Liver (tissue), 3 donors: Measurements from ENCODE around the gene SERPINA6.

ENCODE experiments used
- ATF3 ChIP-seq: IDR thresholded peaks from 2 replicates; pipeline ENCODE4 v1.6.1; 2016; ENCODE audit warnings: antibody characterized with exemption
- CTCF ChIP-seq: fragments of 150-350 bp; IDR thresholded peaks from 2 replicates; pipeline ENCODE4 v1.5.1; 2017; ENCODE audit warnings: improper control_type of control experiment, low read depth, low read length; ENCODE audit not compliant: missing input control
- EGR1 ChIP-seq, 2 donors: IDR thresholded peaks; 2 replicates each; pipeline ENCODE4 v1.6.1; 2016 to 2018; ENCODE audit warnings: antibody characterized with exemption in 2 of 2, low read depth in 2 of 2
- GABPA ChIP-seq, 2 donors: IDR thresholded peaks in 1 of 2; conservative IDR thresholded peaks in 1 of 2; 2 replicates each; pipeline ENCODE4 v1.6.1; 2016; ENCODE audit warnings: antibody characterized with exemption in 2 of 2, mild to moderate bottlenecking in 1 of 2, moderate library complexity in 1 of 2
- HNF4G ChIP-seq: IDR thresholded peaks from 2 replicates; pipeline ENCODE4 v1.6.1; 2016; ENCODE audit warnings: antibody characterized with exemption
- MAX ChIP-seq: IDR thresholded peaks from 2 replicates; pipeline ENCODE4 v1.6.1; 2016; ENCODE audit warnings: antibody characterized with exemption
- RAD21 ChIP-seq, 2 donors: IDR thresholded peaks; 2 replicates each; pipeline ENCODE4 v1.6.1; 2016; ENCODE audit warnings: antibody characterized with exemption in 2 of 2, mild to moderate bottlenecking in 2 of 2
- REST ChIP-seq: IDR thresholded peaks from 2 replicates; pipeline ENCODE4 v1.6.1; 2016; ENCODE audit warnings: antibody characterized with exemption, mild to moderate bottlenecking
- SP1 ChIP-seq: IDR thresholded peaks from 2 replicates; pipeline ENCODE4 v1.6.1; 2018; ENCODE audit warnings: antibody characterized with exemption, mild to moderate bottlenecking
- TAF1 ChIP-seq: conservative IDR thresholded peaks from 2 replicates; pipeline ENCODE4 v1.6.1; 2016; ENCODE audit warnings: antibody characterized with exemption, mild to moderate bottlenecking
- ZBTB33 ChIP-seq: IDR thresholded peaks from 2 replicates; pipeline ENCODE4 v1.6.1; 2016; ENCODE audit warnings: antibody characterized with exemption
- donor health status: healthy.
- donor health status: healthy.

GRCh38 chr14:94342334-94342934, 19.3 kb upstream of the SERPINA6 start:
- peak; percentile 47 for TF ChIP-seq MAX
- TF ChIP-seq RAD21 (IDR thresholded peaks at IDR 0.05) = peak; percentile 23 to 29
- peak; percentile 78 for TF ChIP-seq ATF3
- TF ChIP-seq CTCF = no peak
- peak; percentile 48 for TF ChIP-seq ZBTB33
- TF ChIP-seq SP1 = peak; percentile 75
- no peak for TF ChIP-seq GABPA (IDR thresholded peaks at IDR 0.05 in 1 of 2, conservative IDR thresholded peaks at IDR 0.05 in 1 of 2)
- no peak for TF ChIP-seq TAF1
- TF ChIP-seq EGR1 (IDR thresholded peaks at IDR 0.05; ENCODE audit: low read depth in 2 of 2) = peak in 1 of 2 donors; percentile 36
- TF ChIP-seq HNF4G = peak; percentile 41
- no peak for TF ChIP-seq REST
